ENCODE measurements around the gene DYRK4. TPM values are rescaled to one million over a fixed set of nuclear protein-coding genes. Genes with fewer than 3 reads are reported as not detected.

The DYRK4 gene
- total RNA-seq, 1 experiment from 2014 or later, result 23.7 TPM

DNA sequence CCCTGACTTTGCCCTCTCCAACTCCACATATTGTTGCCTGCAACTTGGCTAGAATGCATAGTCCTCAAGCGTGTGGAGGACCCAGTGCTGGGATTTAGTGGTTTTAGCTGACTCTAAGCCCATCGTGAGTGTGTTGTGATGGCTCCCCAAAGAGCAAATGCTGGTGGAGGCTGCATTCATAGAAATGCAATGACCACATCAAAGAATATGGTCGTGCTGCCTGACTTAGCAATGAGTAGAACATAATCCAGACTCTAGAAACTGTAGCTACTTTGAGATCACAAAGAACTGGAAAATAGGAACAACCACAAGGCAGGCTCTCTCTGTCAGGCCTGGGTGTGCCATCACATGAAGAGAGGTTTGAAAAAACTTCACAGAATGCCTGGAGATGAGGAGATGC lies 1.3 kb downstream of the DYRK4 start:
- TF ChIP-seq, protein P1, sequence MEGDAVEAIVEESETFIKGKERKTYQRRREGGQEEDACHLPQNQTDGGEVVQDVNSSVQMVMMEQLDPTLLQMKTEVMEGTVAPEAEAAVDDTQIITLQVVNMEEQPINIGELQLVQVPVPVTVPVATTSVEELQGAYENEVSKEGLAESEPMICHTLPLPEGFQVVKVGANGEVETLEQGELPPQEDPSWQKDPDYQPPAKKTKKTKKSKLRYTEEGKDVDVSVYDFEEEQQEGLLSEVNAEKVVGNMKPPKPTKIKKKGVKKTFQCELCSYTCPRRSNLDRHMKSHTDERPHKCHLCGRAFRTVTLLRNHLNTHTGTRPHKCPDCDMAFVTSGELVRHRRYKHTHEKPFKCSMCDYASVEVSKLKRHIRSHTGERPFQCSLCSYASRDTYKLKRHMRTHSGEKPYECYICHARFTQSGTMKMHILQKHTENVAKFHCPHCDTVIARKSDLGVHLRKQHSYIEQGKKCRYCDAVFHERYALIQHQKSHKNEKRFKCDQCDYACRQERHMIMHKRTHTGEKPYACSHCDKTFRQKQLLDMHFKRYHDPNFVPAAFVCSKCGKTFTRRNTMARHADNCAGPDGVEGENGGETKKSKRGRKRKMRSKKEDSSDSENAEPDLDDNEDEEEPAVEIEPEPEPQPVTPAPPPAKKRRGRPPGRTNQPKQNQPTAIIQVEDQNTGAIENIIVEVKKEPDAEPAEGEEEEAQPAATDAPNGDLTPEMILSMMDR (conservative IDR thresholded peaks at IDR 0.05; ENCODE audit: low read depth, low read length), result no peak
- intact Hi-C loops (cut with micrococcal nuclease; ENCODE audit: unreplicated experiment), result no loop called here
- H3K36me3 ChIP-seq (ENCODE audit: insufficient read depth, low read length, poor library complexity, severe bottlenecking), result peaks cover 8% of the 10 kb centered on the region
- H3K4me3 ChIP-seq (ENCODE audit: low read depth, low read length, poor library complexity, severe bottlenecking), result no peak overlapping the region
- no TSS peak for BruUV-seq (replicated peaks)
- no peak for DNase-seq (ENCODE audit: low spot score)
- H3K4me1 ChIP-seq (ENCODE audit: insufficient read depth, low read length, poor library complexity, severe bottlenecking), result no peaks in the 10 kb centered on the region
- no peaks in the 10 kb centered on the region for H3K27me3 ChIP-seq (replicated peaks; ENCODE audit: insufficient read depth, low read depth, low read length, poor library complexity)
- no peak overlapping the region for H3K27ac ChIP-seq (ENCODE audit: low read depth, low read length, poor library complexity, severe bottlenecking)
- ChIA-PET CTCF (no interaction called here), POLR2A (ENCODE audit: low non-redundant PET) (no interaction called here)
- H3K9me3 ChIP-seq (ENCODE audit: low read depth, low read length, poor library complexity, severe bottlenecking), result no peaks in the 10 kb centered on the region

DNA sequence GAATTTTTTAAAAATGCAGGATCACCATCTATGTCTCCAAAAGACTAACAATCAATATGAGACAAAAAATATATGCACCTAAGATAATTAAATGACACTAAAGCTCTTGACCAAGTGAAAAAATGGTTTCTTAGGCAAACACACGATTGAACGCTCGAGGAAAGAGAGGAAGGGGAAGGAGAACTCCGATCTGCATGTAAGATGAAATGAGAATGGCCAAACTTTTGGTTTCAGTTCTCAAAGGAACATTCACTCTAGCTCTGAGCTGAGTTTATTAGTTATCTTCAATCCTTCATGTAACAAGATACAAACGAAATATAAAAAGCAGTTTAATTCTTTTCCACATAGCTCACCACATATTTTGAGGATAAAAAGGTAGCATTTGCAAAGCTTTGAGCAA lies 2.8 kb downstream of the DYRK4 start:
- no peak for TF ChIP-seq EZH2 (IDR thresholded peaks at IDR 0.05; ENCODE audit: borderline replicate concordance, low read depth, low read length, poor library complexity, severe bottlenecking)
- TF ChIP-seq, protein P1 (conservative IDR thresholded peaks at IDR 0.05; ENCODE audit: low read depth, low read length), result no peak

DNA sequence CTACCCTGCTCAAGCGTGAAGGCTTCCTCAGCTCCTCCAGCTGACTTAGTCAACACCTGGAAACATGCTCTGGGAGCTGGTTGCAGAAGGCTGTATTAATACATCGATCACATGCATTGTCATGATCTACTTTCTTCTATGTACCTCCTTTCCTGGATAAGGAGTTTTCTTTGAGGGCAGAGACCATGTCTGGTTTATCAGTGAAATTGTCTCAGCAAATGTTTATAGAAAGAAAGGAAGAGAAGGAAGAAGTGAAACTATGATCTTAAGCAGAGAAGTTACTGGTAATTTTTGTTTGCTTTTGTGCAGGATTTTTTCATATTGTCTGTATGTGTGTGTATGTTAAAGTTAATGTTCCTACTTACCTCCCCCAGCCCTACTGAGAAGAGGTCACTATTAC lies 4.5 kb downstream of the DYRK4 start:
- DNase-seq (ENCODE audit: low spot score), result no peak
- Histone ChIP-seq H3K36me3 (ENCODE audit: insufficient read depth, low read length, poor library complexity, severe bottlenecking) (no peaks in the 10 kb centered on the region), H3K4me3 (ENCODE audit: low read depth, low read length, poor library complexity, severe bottlenecking) (no peak overlapping the region), H3K4me1 (ENCODE audit: insufficient read depth, low read length, poor library complexity, severe bottlenecking) (no peaks in the 10 kb centered on the region), H3K9me3 (ENCODE audit: low read depth, low read length, poor library complexity, severe bottlenecking) (no peaks in the 10 kb centered on the region), H3K27me3 (replicated peaks; ENCODE audit: insufficient read depth, low read depth, low read length, poor library complexity) (no peaks in the 10 kb centered on the region), H3K27ac (ENCODE audit: low read depth, low read length, poor library complexity, severe bottlenecking) (no peak overlapping the region)
- ChIA-PET CTCF (no interaction called here), POLR2A (ENCODE audit: low non-redundant PET) (no interaction called here)
- TF ChIP-seq, protein P1 (conservative IDR thresholded peaks at IDR 0.05; ENCODE audit: low read depth, low read length), result no peak
- TF ChIP-seq EZH2 (IDR thresholded peaks at IDR 0.05; ENCODE audit: borderline replicate concordance, low read depth, low read length, poor library complexity, severe bottlenecking), result no peak
- intact Hi-C loops (cut with micrococcal nuclease; ENCODE audit: unreplicated experiment), result no loop called here
- no TSS peak for BruUV-seq (replicated peaks)

More for the DNA sequence above, 2.8 kb downstream of the DYRK4 start:
- Histone ChIP-seq H3K4me1 (ENCODE audit: insufficient read depth, low read length, poor library complexity, severe bottlenecking) (no peaks in the 10 kb centered on the region), H3K27ac (ENCODE audit: low read depth, low read length, poor library complexity, severe bottlenecking) (no peak overlapping the region), H3K4me3 (ENCODE audit: low read depth, low read length, poor library complexity, severe bottlenecking) (no peak overlapping the region), H3K36me3 (ENCODE audit: insufficient read depth, low read length, poor library complexity, severe bottlenecking) (no peaks in the 10 kb centered on the region), H3K27me3 (replicated peaks; ENCODE audit: insufficient read depth, low read depth, low read length, poor library complexity) (no peaks in the 10 kb centered on the region), H3K9me3 (ENCODE audit: low read depth, low read length, poor library complexity, severe bottlenecking) (no peaks in the 10 kb centered on the region)
- intact Hi-C loops (cut with micrococcal nuclease; ENCODE audit: unreplicated experiment), result no loop called here
- BruUV-seq (replicated peaks), result no TSS peak
- POLR2A ChIA-PET (ENCODE audit: low non-redundant PET), result no interaction called here
- no peak for DNase-seq (ENCODE audit: low spot score)
- CTCF ChIA-PET, result no interaction called here
